Calu3 (cell line): ENCODE results near the gene COPA. TPM values are rescaled to one million over a fixed set of nuclear protein-coding genes. Genes with fewer than 3 reads are reported as not detected.

Experiments used
- BruUV-seq: library from RNA; stranded (reverse); fragments of 400-500 nt; replicated peaks from 2 replicates; lab custom pipeline; 2021; lab: Mats Ljungman, UMichigan
- CTCF ChIA-PET: fragments of 300-600 bp; sonication (Branson Sonifier 250); formaldehyde crosslinking; loops from one replicate; lab custom pipeline; 2022; ENCODE audit warnings: antibody characterized with exemption; lab: Charles Lee
- DNase-seq: peaks from one replicate; pipeline ENCODE4 v3.0.0; 2022
- H3K27ac Mint-ChIP-seq: one replicate; pipeline ENCODE4 v1.8.0; 2022; ENCODE audit warnings: mixed read lengths; ENCODE audit not compliant: unreplicated experiment
- H3K27me3 Mint-ChIP-seq: one replicate; pipeline ENCODE4 v1.8.0; 2022; ENCODE audit warnings: mixed read lengths; ENCODE audit not compliant: unreplicated experiment
- H3K36me3 Mint-ChIP-seq: one replicate; pipeline ENCODE4 v1.8.0; 2022; ENCODE audit warnings: mild to moderate bottlenecking, moderate library complexity, mixed read lengths; ENCODE audit not compliant: insufficient read depth, unreplicated experiment
- H3K4me1 Mint-ChIP-seq: one replicate; pipeline ENCODE4 v1.8.0; 2022; ENCODE audit warnings: mild to moderate bottlenecking, low read depth, mixed read lengths; ENCODE audit not compliant: unreplicated experiment
- H3K4me3 Mint-ChIP-seq: one replicate; pipeline ENCODE4 v1.8.0; 2022; ENCODE audit warnings: mild to moderate bottlenecking, low read depth, moderate library complexity, mixed read lengths; ENCODE audit not compliant: unreplicated experiment
- H3K9me3 Mint-ChIP-seq: one replicate; pipeline ENCODE4 v1.8.0; 2022; ENCODE audit warnings: low read depth, mixed read lengths; ENCODE audit not compliant: unreplicated experiment
- intact Hi-C: fragments of 100-400 bp; cut with micrococcal nuclease; formaldehyde crosslinking; loops from one replicate; pipeline ENCODE4 v1.10.0; 2022; ENCODE audit not compliant: unreplicated experiment
- total RNA-seq: library from RNA; stranded (reverse); gene quantifications from 2 replicates; pipeline ENCODE4 v1.2.3, GENCODE V29; 2022
- TF ChIP-seq, protein P1 (sequence below): fragments of 200-600 bp; IDR thresholded peaks from one replicate; pipeline ENCODE4 v1.8.0; 2022; ENCODE audit warnings: antibody characterized with exemption; ENCODE audit not compliant: unreplicated experiment

Gene COPA
- total RNA-seq, 1 experiment from 2014 or later: 208 TPM

DNA sequence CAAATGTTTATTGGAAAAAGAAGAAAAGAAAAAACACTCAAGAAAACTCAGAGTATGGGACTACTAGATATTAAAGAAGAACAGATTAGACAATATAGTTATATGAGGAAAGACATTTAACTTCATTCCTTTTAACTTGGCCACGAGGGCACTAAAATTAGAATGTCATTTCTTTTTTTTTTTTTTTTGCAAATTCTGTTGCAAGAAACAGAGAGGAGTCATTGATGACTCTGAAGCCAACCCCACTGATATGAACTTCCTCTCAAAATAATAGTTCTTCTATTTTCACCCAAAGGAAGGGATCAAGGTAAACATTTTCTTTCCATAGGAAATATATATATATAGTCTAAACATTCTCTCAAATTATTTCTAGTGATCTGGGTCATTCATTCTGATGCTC, 33.5 kb downstream of the COPA start:
- no peaks in the 10 kb centered on the region for H3K27me3 Mint-ChIP-seq
- H3K36me3 Mint-ChIP-seq: peaks cover 76% of the 10 kb centered on the region
- no peaks in the 10 kb centered on the region for H3K4me1 Mint-ChIP-seq
- CTCF ChIA-PET: no interaction called here
- no TSS peak for BruUV-seq
- no peak overlapping the region for H3K27ac Mint-ChIP-seq
- TF ChIP-seq, protein P1, sequence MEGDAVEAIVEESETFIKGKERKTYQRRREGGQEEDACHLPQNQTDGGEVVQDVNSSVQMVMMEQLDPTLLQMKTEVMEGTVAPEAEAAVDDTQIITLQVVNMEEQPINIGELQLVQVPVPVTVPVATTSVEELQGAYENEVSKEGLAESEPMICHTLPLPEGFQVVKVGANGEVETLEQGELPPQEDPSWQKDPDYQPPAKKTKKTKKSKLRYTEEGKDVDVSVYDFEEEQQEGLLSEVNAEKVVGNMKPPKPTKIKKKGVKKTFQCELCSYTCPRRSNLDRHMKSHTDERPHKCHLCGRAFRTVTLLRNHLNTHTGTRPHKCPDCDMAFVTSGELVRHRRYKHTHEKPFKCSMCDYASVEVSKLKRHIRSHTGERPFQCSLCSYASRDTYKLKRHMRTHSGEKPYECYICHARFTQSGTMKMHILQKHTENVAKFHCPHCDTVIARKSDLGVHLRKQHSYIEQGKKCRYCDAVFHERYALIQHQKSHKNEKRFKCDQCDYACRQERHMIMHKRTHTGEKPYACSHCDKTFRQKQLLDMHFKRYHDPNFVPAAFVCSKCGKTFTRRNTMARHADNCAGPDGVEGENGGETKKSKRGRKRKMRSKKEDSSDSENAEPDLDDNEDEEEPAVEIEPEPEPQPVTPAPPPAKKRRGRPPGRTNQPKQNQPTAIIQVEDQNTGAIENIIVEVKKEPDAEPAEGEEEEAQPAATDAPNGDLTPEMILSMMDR: no peak
- no peak overlapping the region for H3K4me3 Mint-ChIP-seq
- DNase-seq: no peak
- no peaks in the 10 kb centered on the region for H3K9me3 Mint-ChIP-seq
- intact Hi-C loops: no loop called here

DNA sequence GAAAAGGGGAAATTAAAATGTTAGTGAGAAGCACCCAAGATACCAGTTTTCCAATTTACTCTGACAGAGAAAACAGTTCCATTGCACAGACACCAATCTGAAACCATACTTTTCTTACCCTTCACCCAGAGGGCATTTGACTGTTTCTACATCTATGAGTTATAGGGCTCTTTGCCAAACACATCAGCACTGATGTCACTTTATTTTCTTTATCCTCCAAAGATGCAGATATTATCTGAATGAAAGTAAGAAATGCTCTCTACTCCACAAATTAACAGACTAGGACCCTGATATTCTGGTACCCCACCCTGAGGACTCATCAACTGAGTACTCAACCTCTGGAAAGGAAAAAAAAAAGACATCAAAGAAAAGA, 33.9 kb downstream of the COPA start:
- peaks cover 76% of the 10 kb centered on the region for H3K36me3 Mint-ChIP-seq
- TF ChIP-seq, protein P1: no peak
- no peak overlapping the region for H3K4me3 Mint-ChIP-seq
- no peak overlapping the region for H3K27ac Mint-ChIP-seq
- no peaks in the 10 kb centered on the region for H3K27me3 Mint-ChIP-seq
- intact Hi-C loops: no loop called here
- H3K9me3 Mint-ChIP-seq: no peaks in the 10 kb centered on the region
- DNase-seq: no peak
- CTCF ChIA-PET: interaction anchor here (0.5 kb wide), 1 partner anchor 66 kb away, joined by 3 read pairs; no protein-coding TSS in a partner anchor
- BruUV-seq: no TSS peak
- no peaks in the 10 kb centered on the region for H3K4me1 Mint-ChIP-seq

DNA sequence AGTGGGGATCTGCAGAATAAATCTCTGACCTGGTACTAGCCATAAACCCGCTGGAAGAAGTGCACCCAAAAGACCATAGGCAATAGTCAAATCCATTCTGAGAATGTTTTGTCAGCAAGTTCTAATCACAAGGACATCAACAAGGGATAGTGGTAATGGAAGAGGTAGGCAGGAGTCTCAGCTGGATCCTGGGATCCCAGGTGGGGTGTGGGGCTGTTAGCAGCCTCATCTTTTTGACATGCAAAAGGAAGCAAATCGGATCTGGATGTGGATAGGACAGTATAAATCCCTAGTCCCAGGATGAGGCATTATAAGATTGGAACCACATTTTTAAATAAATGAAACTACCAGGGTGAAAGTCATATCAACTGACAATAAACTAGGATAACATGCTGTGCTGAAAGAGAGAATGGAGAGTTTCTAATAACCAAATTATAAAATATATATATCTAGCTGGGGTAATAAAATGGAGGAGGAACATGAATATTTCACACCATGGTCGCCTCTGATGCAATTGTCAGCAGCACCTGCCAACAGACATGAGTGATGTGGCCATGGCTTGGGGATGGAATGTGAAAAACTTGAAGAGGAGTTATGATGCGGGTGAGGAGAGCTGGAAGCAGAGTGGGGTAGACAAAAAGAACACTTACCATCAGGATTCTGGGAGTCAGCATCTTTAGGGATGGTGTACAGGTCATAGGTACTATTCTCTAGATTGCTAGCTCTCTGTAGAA, 34.4 kb downstream of the COPA start:
- H3K9me3 Mint-ChIP-seq: no peaks in the 10 kb centered on the region
- intact Hi-C loops: no loop called here
- TF ChIP-seq, protein P1: no peak
- no peak overlapping the region for H3K27ac Mint-ChIP-seq
- no peaks in the 10 kb centered on the region for H3K27me3 Mint-ChIP-seq
- no peak for DNase-seq
- CTCF ChIA-PET: interaction anchor here (0.5 kb wide), 1 partner anchor 66 kb away, joined by 3 read pairs; no protein-coding TSS in a partner anchor
- no TSS peak for BruUV-seq
- H3K36me3 Mint-ChIP-seq: peaks cover 76% of the 10 kb centered on the region
- H3K4me3 Mint-ChIP-seq: no peak overlapping the region
- H3K4me1 Mint-ChIP-seq: no peaks in the 10 kb centered on the region

DNA sequence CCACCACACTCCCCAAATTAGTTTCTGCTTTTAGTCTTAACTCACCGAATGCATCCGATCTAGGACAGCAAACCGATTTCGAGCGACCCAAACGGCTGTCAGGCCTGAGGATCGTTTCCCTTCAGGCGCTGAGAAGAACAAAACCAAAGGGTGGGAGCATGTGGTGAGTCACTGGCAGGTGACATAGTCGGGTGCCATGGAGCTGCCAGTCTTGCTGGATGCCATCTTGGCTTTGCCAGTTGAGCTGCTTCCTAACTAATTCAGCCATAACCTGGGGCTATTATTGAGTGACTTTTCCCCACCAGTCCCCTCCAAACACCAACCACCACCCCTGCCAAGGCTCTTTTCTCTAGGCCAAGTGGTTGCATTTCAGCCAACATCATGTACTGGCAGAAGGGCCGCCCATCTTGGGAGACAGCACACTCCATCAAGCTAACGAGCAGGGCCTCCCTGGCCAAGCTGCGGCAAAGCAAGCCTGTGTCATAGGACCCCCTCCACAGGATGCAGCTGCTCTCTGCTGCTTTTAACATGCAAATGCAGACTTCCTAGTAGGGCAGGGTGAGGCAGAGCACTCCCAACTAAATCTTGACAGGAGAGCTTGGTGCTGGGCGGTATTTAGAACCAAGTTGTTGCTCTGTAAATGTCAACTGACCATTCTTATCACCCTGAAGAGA, 35.8 kb downstream of the COPA start:
- H3K4me1 Mint-ChIP-seq: no peaks in the 10 kb centered on the region
- no peaks in the 10 kb centered on the region for H3K9me3 Mint-ChIP-seq
- intact Hi-C loops: no loop called here
- H3K27ac Mint-ChIP-seq: no peak overlapping the region
- no TSS peak for BruUV-seq
- TF ChIP-seq, protein P1: no peak
- H3K27me3 Mint-ChIP-seq: no peaks in the 10 kb centered on the region
- H3K4me3 Mint-ChIP-seq: no peak overlapping the region
- DNase-seq: no peak
- CTCF ChIA-PET: no interaction called here
- H3K36me3 Mint-ChIP-seq: peaks cover 73% of the 10 kb centered on the region
